WTC11 (cell line): ENCODE results near the gene SMLR1. TPM values are rescaled to one million over a fixed set of nuclear protein-coding genes. Genes with fewer than 3 reads are reported as not detected.

Experiments used
- ATAC-seq: fragments of 200-7000 bp; cut with Tn5 transposase; 2 replicates; pipeline ENCODE4 v1.10.0; 2021; ENCODE audit warnings: mild to moderate bottlenecking, moderate library complexity
- CTCF ChIA-PET: fragments of 300-600 bp; sonication (Branson Sonifier 250); formaldehyde crosslinking; loops from one replicate; lab custom pipeline; 2021; ENCODE audit warnings: antibody characterized with exemption; lab: Charles Lee
- POLR2A ChIA-PET: fragments of 350-600 bp; sonication (Branson Sonifier 250); formaldehyde crosslinking; loops from one replicate; lab custom pipeline; 2021; ENCODE audit warnings: antibody characterized with exemption; lab: Charles Lee
- DNase-seq: peaks from one replicate; pipeline ENCODE4 v3.0.0; 2021; ENCODE audit warnings: low spot score
- H3K27ac Mint-ChIP-seq: 2 replicates; pipeline ENCODE4 v1.8.0; 2021; ENCODE audit warnings: mixed read lengths
- H3K27me3 Mint-ChIP-seq: 2 replicates; pipeline ENCODE4 v1.8.0; 2021; ENCODE audit warnings: low read depth, mild to moderate bottlenecking, moderate library complexity, mixed read lengths
- H3K36me3 Mint-ChIP-seq: 2 replicates; pipeline ENCODE4 v1.8.0; 2021; ENCODE audit warnings: mixed read lengths
- H3K4me1 Mint-ChIP-seq: 2 replicates; pipeline ENCODE4 v1.8.0; 2022; ENCODE audit warnings: mixed read lengths
- H3K4me3 Mint-ChIP-seq: 2 replicates; pipeline ENCODE4 v1.8.0; 2021; ENCODE audit warnings: mild to moderate bottlenecking, moderate library complexity, mixed read lengths
- H3K9me3 Mint-ChIP-seq: 2 replicates; pipeline ENCODE4 v1.8.0; 2021; ENCODE audit warnings: mixed read lengths
- ELF4 ChIP-seq: sonication (generic); formaldehyde crosslinking; IDR thresholded peaks from 2 replicates; pipeline ENCODE4 v1.8.1; 2022; ENCODE audit warnings: low read depth, mild to moderate bottlenecking, moderate library complexity, missing genetic modification reagents
- HMGA2 ChIP-seq: fragments of 250-450 bp; sonication (Bioruptor Pico); IDR thresholded peaks from 2 replicates; pipeline ENCODE4 v1.4.0; 2021; ENCODE audit warnings: mild to moderate bottlenecking, moderate library complexity
- MXD4 ChIP-seq: fragments of 250-450 bp; sonication (Bioruptor Pico); IDR thresholded peaks from 2 replicates; pipeline ENCODE4 v1.8.0; 2021; ENCODE audit warnings: mild to moderate bottlenecking, moderate library complexity, borderline replicate concordance
- NR1H2 ChIP-seq: sonication (generic); formaldehyde crosslinking; IDR thresholded peaks from 2 replicates; pipeline ENCODE4 v1.9.0; 2021; ENCODE audit warnings: mild to moderate bottlenecking, moderate library complexity, missing genetic modification reagents
- NR2C2 ChIP-seq: sonication (generic); formaldehyde crosslinking; IDR thresholded peaks from 2 replicates; pipeline ENCODE4 v1.8.0; 2022; ENCODE audit warnings: mild to moderate bottlenecking, missing genetic modification reagents
- SMAD4 ChIP-seq: sonication (generic); formaldehyde crosslinking; IDR thresholded peaks from 2 replicates; pipeline ENCODE4 v1.8.0; 2022; ENCODE audit warnings: mild to moderate bottlenecking, missing genetic modification reagents
- SOX15 ChIP-seq: fragments of 250-450 bp; sonication (Bioruptor Pico); IDR thresholded peaks from 2 replicates; pipeline ENCODE4 v1.9.0; 2021; ENCODE audit warnings: mild to moderate bottlenecking
- TP53 ChIP-seq: sonication (generic); formaldehyde crosslinking; IDR thresholded peaks from 2 replicates; pipeline ENCODE4 v1.8.1; 2023; ENCODE audit warnings: mild to moderate bottlenecking, missing genetic modification reagents
- ZNF263 ChIP-seq: sonication (generic); formaldehyde crosslinking; IDR thresholded peaks from 2 replicates; pipeline ENCODE4 v1.8.1; 2022; ENCODE audit warnings: low read depth, mild to moderate bottlenecking, moderate library complexity, missing genetic modification reagents
- ZNF416 ChIP-seq: fragments of 250-450 bp; sonication (Bioruptor Pico); IDR thresholded peaks from 2 replicates; pipeline ENCODE4 v1.9.0; 2021; ENCODE audit warnings: mild to moderate bottlenecking, inconsistent platforms
- total RNA-seq: library from RNA; stranded (reverse); gene quantifications from 3 replicates; pipeline ENCODE4 v1.2.3, GENCODE V29; 2021
- TF ChIP-seq, protein P1 (sequence below): fragments of 250-450 bp; sonication (Bioruptor Pico); IDR thresholded peaks from 2 replicates; pipeline ENCODE4 v1.8.0; 2021; ENCODE audit warnings: mild to moderate bottlenecking
- TF ChIP-seq, protein P2 (sequence below): fragments of 250-450 bp; sonication (Bioruptor Pico); IDR thresholded peaks from 2 replicates; pipeline ENCODE4 v1.9.0; 2021; ENCODE audit warnings: mild to moderate bottlenecking
- TF ChIP-seq, protein P3 (sequence below): fragments of 250-450 bp; sonication (Bioruptor Pico); IDR thresholded peaks from 2 replicates; pipeline ENCODE4 v1.9.0; 2021; ENCODE audit warnings: mild to moderate bottlenecking, borderline replicate concordance
- TF ChIP-seq, protein P4 (sequence below): sonication (generic); formaldehyde crosslinking; IDR thresholded peaks from 2 replicates; pipeline ENCODE4 v1.8.0; 2022; ENCODE audit warnings: mild to moderate bottlenecking, missing genetic modification reagents
- TF ChIP-seq, protein P5 (sequence below): sonication (generic); formaldehyde crosslinking; IDR thresholded peaks from 2 replicates; pipeline ENCODE4 v1.8.0; 2022; ENCODE audit warnings: mild to moderate bottlenecking, missing genetic modification reagents
- TF ChIP-seq, protein P6 (sequence below): sonication (generic); formaldehyde crosslinking; IDR thresholded peaks from 2 replicates; pipeline ENCODE4 v1.8.1; 2023; ENCODE audit warnings: mild to moderate bottlenecking, missing genetic modification reagents
- TF ChIP-seq, protein P7 (sequence below): sonication (generic); formaldehyde crosslinking; IDR thresholded peaks from 2 replicates; pipeline ENCODE4 v1.8.0; 2022; ENCODE audit warnings: mild to moderate bottlenecking, missing genetic modification reagents

Gene SMLR1
- total RNA-seq, 1 experiment from 2014 or later, result not detected

DNA sequence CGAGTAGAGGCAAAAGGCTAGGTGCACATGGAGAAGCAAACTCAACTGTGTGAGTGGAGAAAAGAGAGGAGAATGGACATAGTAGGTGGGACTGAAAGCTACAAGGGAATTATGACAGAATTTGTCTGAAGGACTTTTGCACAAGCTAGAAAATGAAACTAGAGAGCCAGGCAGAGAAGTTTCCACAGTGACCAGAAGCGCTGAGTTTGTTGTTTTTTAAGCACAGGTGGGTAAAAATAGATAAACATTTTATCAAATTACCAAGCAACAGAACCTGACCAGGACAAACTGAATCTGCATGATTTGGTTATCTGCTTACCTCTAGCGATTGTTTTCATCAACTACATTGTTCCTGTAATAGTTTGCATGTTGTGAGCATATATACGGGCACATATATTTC is 38.6 kb downstream of the SMLR1 start (continued):
- TF ChIP-seq TP53 (CRISPR knock-in tag) (no peak), SMAD4 (CRISPR knock-in tag) (no peak), NR1H2 (CRISPR knock-in tag) (no peak), MXD4 (CRISPR knock-in tag) (no peak)
- TF ChIP-seq, protein P1, sequence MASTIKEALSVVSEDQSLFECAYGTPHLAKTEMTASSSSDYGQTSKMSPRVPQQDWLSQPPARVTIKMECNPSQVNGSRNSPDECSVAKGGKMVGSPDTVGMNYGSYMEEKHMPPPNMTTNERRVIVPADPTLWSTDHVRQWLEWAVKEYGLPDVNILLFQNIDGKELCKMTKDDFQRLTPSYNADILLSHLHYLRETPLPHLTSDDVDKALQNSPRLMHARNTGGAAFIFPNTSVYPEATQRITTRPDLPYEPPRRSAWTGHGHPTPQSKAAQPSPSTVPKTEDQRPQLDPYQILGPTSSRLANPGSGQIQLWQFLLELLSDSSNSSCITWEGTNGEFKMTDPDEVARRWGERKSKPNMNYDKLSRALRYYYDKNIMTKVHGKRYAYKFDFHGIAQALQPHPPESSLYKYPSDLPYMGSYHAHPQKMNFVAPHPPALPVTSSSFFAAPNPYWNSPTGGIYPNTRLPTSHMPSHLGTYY (CRISPR knock-in tag), result no peak

DNA sequence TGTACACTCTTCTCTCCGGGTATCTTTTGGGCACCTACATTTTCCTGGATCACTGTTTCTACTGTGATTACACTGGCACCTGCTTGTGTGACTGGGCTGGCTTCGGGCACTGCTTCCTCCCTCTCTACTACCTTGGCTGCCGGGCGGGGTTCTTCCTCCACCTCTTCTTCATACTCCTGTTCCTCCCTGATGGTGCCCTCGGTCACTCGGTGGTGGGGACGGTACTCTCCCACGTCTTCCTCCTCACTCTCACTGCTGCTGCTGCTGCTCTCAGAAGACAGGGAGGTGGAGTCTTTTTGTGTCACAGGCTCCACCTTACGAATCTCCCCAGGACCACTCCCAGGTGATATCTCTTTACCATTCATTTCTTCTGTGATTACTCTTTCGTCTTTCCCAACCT is 42.5 kb downstream of the SMLR1 start:
- CTCF ChIA-PET, result no interaction called here
- no peaks in the 10 kb centered on the region for H3K27me3 Mint-ChIP-seq
- H3K36me3 Mint-ChIP-seq, result peaks cover 13% of the 10 kb centered on the region; the same call in 1 of the 2 replicates
- no peaks in the 10 kb centered on the region for H3K9me3 Mint-ChIP-seq
- H3K27ac Mint-ChIP-seq, result no peak overlapping the region
- DNase-seq (no peak), ATAC-seq (no peak; the same call in 1 of the 2 replicates)
- H3K4me1 Mint-ChIP-seq, result peaks cover 6% of the 10 kb centered on the region; the same call in 1 of the 2 replicates
- TF ChIP-seq, protein P2, sequence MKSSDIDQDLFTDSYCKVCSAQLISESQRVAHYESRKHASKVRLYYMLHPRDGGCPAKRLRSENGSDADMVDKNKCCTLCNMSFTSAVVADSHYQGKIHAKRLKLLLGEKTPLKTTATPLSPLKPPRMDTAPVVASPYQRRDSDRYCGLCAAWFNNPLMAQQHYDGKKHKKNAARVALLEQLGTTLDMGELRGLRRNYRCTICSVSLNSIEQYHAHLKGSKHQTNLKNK (CRISPR knock-in tag), result no peak
- TF ChIP-seq, protein P3, sequence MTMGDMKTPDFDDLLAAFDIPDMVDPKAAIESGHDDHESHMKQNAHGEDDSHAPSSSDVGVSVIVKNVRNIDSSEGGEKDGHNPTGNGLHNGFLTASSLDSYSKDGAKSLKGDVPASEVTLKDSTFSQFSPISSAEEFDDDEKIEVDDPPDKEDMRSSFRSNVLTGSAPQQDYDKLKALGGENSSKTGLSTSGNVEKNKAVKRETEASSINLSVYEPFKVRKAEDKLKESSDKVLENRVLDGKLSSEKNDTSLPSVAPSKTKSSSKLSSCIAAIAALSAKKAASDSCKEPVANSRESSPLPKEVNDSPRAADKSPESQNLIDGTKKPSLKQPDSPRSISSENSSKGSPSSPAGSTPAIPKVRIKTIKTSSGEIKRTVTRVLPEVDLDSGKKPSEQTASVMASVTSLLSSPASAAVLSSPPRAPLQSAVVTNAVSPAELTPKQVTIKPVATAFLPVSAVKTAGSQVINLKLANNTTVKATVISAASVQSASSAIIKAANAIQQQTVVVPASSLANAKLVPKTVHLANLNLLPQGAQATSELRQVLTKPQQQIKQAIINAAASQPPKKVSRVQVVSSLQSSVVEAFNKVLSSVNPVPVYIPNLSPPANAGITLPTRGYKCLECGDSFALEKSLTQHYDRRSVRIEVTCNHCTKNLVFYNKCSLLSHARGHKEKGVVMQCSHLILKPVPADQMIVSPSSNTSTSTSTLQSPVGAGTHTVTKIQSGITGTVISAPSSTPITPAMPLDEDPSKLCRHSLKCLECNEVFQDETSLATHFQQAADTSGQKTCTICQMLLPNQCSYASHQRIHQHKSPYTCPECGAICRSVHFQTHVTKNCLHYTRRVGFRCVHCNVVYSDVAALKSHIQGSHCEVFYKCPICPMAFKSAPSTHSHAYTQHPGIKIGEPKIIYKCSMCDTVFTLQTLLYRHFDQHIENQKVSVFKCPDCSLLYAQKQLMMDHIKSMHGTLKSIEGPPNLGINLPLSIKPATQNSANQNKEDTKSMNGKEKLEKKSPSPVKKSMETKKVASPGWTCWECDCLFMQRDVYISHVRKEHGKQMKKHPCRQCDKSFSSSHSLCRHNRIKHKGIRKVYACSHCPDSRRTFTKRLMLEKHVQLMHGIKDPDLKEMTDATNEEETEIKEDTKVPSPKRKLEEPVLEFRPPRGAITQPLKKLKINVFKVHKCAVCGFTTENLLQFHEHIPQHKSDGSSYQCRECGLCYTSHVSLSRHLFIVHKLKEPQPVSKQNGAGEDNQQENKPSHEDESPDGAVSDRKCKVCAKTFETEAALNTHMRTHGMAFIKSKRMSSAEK (CRISPR knock-in tag), result no peak
- TF ChIP-seq, protein P4, sequence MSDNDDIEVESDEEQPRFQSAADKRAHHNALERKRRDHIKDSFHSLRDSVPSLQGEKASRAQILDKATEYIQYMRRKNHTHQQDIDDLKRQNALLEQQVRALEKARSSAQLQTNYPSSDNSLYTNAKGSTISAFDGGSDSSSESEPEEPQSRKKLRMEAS, result no peak
- TF ChIP-seq SOX15 (CRISPR knock-in tag) (no peak), ZNF416 (no peak)
- no peak overlapping the region for H3K4me3 Mint-ChIP-seq
- POLR2A ChIA-PET, result no interaction called here

DNA sequence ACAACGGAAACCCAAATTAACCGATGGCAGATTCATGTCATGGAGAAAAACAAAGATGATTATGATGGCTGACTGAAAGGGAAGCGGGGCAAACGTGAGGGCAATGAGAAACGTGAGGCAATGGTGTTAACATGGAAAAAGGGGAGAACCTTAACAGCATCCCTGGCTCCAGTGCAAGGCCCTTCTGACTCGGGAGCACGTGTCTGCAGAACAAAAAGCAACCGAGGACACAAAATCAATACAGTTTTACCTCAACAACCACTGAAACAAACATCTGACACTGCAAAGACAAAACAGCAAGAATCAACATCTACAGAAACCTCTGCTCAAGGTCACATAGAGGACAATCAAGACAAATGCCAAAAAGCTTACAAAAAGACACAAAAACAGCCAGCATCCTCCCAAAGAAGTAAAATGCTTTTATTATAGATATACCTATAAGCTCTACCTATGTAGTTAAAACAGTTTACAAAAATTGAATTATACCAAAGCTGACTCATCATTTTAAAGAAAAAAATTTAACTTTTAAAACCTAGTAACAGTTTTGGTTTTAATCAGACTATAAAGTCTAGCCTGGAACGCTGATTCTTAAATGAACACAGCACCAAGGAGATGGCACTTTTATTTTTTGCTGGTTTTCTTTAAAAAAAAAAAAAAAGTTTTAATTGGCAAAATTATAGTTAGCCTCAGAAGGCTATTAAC is 43.1 kb downstream of the SMLR1 start:
- peaks cover 6% of the 10 kb centered on the region; the same call in 1 of the 2 replicates for H3K4me1 Mint-ChIP-seq
- POLR2A ChIA-PET, result no interaction called here
- CTCF ChIA-PET, result interaction anchor here (1.0 to 3.4 kb wide), 2 partner anchors 246 to 758 kb away, joined by 4 to 9 read pairs; partner anchors contain the start of gene MED23
- TF ChIP-seq ELF4 (CRISPR knock-in tag), result no peak
- no peak for TF ChIP-seq NR2C2 (CRISPR knock-in tag)
- no peak for TF ChIP-seq HMGA2
- TF ChIP-seq, protein P5, sequence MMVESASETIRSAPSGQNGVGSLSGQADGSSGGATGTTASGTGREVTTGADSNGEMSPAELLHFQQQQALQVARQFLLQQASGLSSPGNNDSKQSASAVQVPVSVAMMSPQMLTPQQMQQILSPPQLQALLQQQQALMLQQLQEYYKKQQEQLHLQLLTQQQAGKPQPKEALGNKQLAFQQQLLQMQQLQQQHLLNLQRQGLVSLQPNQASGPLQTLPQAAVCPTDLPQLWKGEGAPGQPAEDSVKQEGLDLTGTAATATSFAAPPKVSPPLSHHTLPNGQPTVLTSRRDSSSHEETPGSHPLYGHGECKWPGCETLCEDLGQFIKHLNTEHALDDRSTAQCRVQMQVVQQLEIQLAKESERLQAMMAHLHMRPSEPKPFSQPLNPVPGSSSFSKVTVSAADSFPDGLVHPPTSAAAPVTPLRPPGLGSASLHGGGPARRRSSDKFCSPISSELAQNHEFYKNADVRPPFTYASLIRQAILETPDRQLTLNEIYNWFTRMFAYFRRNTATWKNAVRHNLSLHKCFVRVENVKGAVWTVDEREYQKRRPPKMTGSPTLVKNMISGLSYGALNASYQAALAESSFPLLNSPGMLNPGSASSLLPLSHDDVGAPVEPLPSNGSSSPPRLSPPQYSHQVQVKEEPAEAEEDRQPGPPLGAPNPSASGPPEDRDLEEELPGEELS (CRISPR knock-in tag), result no peak
- TF ChIP-seq, protein P6, sequence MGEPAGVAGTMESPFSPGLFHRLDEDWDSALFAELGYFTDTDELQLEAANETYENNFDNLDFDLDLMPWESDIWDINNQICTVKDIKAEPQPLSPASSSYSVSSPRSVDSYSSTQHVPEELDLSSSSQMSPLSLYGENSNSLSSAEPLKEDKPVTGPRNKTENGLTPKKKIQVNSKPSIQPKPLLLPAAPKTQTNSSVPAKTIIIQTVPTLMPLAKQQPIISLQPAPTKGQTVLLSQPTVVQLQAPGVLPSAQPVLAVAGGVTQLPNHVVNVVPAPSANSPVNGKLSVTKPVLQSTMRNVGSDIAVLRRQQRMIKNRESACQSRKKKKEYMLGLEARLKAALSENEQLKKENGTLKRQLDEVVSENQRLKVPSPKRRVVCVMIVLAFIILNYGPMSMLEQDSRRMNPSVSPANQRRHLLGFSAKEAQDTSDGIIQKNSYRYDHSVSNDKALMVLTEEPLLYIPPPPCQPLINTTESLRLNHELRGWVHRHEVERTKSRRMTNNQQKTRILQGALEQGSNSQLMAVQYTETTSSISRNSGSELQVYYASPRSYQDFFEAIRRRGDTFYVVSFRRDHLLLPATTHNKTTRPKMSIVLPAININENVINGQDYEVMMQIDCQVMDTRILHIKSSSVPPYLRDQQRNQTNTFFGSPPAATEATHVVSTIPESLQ, result no peak
- TF ChIP-seq, protein P7, sequence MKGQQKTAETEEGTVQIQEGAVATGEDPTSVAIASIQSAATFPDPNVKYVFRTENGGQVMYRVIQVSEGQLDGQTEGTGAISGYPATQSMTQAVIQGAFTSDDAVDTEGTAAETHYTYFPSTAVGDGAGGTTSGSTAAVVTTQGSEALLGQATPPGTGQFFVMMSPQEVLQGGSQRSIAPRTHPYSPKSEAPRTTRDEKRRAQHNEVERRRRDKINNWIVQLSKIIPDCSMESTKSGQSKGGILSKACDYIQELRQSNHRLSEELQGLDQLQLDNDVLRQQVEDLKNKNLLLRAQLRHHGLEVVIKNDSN, result no peak
- TF ChIP-seq ZNF263 (CRISPR knock-in tag), result no peak

More for the DNA sequence above, 43.1 kb downstream of the SMLR1 start:
- ATAC-seq (no peak), DNase-seq (no peak)
- peak overlapping the region; percentile 10; the same call in 1 of the 2 replicates for H3K27ac Mint-ChIP-seq
- no peak overlapping the region for H3K4me3 Mint-ChIP-seq
- no peaks in the 10 kb centered on the region for H3K9me3 Mint-ChIP-seq
- H3K27me3 Mint-ChIP-seq, result no peaks in the 10 kb centered on the region
- peaks cover 12% of the 10 kb centered on the region; the same call in 1 of the 2 replicates for H3K36me3 Mint-ChIP-seq
